ENCODE data around the gene DPCD. TPM values are rescaled to one million over a fixed set of nuclear protein-coding genes. Genes with fewer than 3 reads are reported as not detected.

DPCD gene
- total RNA-seq, 1 experiment from 2014 or later, result 40.0 TPM

GRCh38 chr10:101566333-101567164 is 21.6 kb upstream of the DPCD start:
- no peak for DNase-seq (ENCODE audit: extremely low read depth, low read depth)

GRCh38 chr10:101567165-101568006 is 20.7 kb upstream of the DPCD start:
- no peak for DNase-seq (ENCODE audit: extremely low read depth, low read depth)

DNA sequence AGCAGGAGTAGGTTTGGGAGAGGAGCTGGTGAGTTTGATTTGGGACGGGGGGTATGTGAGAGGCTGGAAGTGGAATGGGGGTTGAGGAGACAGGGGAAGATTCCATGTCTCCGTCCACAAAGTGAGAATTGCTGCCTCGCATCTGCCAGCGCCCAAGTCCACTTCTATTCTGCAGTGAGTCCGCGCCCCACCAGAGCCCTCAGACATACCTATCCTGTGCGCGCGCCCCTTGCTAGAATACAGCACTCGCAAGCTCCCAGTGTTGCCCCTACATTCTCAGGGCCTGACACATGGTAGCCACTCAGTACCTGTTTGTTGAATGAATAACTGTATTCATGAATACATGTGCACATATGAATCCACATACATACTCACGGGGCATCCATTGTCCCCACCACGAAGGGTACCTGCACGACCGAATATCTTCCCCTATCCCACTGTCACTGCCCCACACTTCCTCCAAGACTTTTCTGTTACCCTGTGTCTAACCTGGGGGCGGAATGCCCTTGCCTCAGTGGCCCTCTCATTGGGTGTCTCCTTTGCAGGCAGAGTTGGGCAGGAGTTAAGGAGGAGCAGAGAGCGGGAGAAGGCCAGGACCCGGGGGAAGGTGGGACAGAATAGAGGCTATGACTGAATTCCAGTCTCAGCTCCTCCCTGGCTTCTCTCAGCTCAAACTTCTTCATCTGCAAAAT is 19.9 kb upstream of the DPCD start:
- no peak for DNase-seq (ENCODE audit: extremely low read depth, low read depth)

GRCh38 chr10:101569323-101569621 is 18.8 kb upstream of the DPCD start:
- DNase-seq (ENCODE audit: extremely low read depth, low read depth), result no peak

DNA sequence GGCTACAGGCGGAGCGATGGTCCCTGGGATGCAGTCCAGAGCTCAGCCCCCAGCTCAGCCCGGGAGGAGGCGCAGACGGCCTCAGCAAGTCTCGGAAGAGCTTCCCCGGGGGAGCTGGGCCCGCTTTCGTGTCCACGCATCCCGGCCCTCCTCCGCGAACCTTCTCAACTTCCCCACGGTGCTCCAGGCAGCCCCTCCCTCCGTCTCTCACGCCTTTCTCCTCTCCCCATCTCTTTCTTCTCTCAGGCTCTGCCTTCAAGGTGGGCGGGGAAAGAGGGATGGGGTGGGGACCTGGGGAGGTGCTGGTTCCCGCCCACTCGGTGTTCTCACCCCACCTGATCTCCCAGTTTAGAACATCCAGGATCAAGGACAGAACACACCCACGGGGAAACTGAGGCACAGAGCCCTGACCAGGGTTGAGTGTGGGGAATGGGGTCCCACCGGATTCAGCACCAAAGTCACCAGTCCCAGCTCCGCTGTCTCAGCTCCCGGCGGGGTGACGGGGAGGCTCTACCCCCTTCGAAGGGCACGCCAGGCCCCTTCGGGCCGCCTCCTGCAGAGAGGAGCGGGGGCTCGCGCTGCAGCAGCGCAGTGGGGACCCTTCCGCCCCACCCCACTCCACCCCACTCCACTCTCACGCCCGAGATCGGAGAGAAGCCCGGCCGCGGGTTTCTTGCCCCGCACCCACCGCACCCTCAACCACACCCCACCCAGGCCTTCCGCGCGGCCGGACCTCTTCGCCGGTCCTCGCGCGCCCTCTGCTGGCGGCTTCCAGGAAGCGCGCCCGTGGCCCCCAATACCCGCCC is 18.3 kb upstream of the DPCD start:
- peak; percentile 71 for DNase-seq (ENCODE audit: extremely low read depth, low read depth)

- no peak for DNase-seq (ENCODE audit: extremely low read depth, low read depth)
Observed at GRCh38 chr10:101570428-101571270, 17.5 kb upstream of the DPCD start.

- DNase-seq (ENCODE audit: extremely low read depth, low read depth), result no peak
Observed at GRCh38 chr10:101571271-101571925, 16.7 kb upstream of the DPCD start.

DNA sequence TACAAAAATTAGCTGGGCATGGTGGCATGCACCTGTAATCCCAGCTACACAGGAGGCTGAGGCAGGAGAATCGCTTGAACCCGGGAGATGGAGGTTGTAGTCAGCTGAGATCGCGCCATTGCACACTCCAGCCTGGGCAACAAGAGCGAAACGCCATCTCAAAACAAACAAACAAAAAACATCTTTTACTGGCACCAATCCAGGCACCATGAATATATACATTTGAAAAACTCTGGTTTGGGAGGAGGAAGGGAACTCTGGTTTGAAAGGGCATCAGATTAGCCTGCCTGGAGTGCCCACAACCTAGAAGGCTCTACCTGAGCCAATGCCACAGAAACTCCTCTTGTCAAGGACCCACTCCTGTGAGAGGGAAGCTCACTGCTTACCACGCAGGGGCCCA is 16.0 kb upstream of the DPCD start:
- DNase-seq (ENCODE audit: extremely low read depth, low read depth), result no peak

DNA sequence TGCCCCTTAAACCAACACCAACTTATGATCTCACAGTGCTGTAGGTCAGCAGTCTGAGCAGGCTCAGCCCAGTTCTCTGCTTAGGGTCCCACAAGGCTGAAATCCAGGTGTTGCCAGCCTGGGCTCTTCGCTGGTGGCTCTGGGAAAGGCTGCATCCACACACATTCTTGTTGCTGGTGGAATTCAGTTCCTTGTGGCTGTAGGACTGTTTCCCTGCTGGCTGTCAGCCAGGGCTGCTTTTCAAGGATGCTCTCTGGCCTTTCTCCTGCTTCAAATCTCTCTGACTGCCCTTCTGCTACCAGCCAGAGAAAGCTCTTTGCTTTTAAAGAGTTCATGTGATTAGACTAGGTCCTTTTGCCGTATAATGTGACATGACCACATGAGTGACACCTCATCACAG is 15.3 kb upstream of the DPCD start:
- no peak for DNase-seq (ENCODE audit: extremely low read depth, low read depth)

DNA sequence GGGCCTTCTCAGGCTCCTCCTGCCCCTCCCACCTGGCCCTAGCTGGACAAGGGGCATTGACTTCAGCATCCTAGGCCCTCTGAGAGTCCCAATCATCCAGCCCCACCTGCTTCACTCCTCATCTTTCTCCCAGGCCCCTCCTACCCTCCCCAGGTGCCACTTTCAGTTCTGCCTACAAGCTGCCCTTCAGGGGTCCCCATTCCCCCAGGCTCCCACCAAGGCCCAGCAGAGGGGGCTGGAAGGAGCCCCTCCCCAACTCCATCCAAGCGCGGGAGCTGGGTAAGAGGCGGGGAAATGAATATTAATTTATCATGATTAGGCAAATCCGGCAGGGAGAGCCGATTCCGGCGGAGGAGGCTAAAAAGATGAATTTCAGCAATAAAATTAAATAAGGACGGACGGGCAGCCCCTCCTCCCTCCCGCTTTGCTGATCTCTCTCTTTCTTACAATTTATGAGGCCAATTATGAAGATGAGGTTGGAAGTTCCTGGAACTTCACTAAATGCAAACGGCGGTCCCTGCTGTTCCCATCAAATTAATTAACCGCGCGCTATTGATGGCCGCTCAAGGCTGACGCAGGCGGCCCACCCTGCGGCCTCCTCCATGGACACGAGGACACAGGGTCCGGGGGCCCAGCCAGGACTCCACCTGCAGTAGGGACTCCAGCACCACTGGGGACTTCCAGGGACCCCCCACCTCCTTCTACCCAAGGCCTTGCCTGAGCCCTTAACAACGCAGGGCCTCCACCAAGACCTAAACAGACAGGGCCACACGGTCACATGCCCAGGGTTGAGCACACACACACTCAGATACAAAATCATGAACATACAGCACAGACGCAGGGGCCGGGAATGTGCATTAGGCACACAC is 14.0 kb upstream of the DPCD start:
- DNase-seq (ENCODE audit: extremely low read depth, low read depth), result no peak

DNA sequence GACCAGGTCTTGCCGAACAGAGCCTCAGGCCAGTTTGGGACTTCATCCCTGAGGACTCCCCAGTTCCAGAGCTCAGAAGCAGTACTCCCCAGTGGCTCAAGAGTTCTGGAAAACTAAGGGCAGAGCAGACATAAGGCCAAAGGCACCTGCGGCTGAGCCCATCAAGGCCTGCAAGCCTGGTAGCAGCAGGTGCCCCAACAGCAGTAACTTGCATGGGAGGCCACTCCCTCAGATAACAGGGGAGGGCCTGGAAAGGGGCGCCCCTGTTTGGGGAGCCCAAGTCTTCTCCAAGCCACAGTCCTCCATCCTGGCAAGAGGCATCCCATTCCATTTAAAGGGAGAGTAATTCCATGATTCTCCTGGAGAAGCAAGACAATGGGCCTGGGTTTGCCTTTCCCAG is 13.0 kb upstream of the DPCD start:
- no peak for DNase-seq (ENCODE audit: extremely low read depth, low read depth)

GRCh38 chr10:101575580-101576210 is 12.4 kb upstream of the DPCD start:
- DNase-seq (ENCODE audit: extremely low read depth, low read depth), result no peak

GRCh38 chr10:101576211-101576863 is 11.8 kb upstream of the DPCD start:
- DNase-seq (ENCODE audit: extremely low read depth, low read depth), result peak; percentile 33

DNA sequence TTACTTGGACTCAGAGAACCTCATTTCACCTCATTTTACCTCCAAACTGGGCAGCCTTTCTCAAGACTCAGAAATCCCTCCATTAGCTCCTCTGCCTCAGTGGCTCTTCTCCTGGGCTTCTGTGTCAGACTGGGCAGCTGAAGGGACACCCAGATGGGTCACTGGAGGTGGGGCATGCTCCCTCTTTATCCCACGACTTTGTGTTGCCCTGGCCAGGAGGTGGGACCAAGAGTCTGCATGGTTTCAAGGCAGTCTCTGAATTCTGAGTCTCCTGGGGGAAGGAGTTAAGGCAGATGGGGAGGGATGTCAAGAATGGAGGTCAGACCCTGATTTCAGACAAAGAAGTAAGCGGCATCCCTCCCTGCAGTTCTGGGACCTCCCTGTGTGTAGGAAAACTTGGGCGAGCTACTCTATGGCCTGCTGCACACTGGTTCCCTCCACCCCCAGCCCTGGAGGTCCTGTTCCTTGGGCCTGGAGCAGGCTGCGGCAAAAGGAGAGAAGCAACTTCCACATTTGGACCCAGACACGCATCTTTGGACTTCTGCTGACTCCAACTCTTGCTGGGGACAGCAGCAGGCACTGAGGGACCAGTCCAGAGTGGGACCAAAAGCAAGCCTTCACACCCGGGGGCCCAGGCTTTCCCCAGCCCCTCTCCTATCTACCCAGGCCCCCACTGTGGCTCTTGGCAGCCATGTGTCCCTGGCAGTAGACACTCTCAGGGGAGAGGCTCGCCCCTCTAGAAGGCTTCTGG is 10.8 kb upstream of the DPCD start:
- no peak for DNase-seq (ENCODE audit: extremely low read depth, low read depth)

DNA sequence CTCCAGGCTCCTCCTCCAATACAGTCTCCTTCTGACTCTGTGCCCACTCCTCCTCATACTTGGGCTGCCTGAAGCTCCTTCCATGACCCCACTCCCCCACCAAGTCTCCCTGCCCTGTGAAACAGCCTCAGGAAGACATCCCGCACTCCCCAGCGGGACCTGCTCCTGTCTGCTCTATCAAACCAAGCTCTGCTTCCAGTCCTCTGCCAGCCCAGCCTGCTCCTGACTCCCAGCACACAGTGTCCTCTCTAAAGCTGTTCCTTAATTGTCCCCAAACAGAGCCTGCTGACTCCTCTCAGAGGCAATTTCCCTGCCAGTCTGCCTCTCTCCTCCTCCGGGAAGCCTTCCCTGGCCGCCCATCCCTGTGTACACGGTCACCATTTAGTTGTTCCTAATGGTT is 9.9 kb upstream of the DPCD start:
- no peak for DNase-seq (ENCODE audit: extremely low read depth, low read depth)

- DNase-seq (ENCODE audit: extremely low read depth, low read depth), result no peak
Observed at GRCh38 chr10:101578803-101579515, 9.2 kb upstream of the DPCD start.

Measured in NCI-H460 (cell line).